Esophagus muscularis mucosa (tissue), 4 donors: ENCODE data around the gene BMPR1A. TPM values are rescaled to one million over a fixed set of nuclear protein-coding genes. Genes with fewer than 3 reads are reported as not detected.
A peak's percentile ranks its signal among the peaks of the same experiment; 100 is the strongest.

ENCODE experiments used
- DNase-seq: peaks from one replicate; pipeline ENCODE4 v3.0.0-alpha.2; 2017; ENCODE audit errors: extremely low spot score
- H3K27ac ChIP-seq, 4 donors: fragments of 200-600 bp; sonication (generic); replicated peaks in 1 of 4; 1 replicate in 3 of 4; 2 replicates in 1 of 4; pipeline ENCODE4 v1.5.1; 2016 to 2019; ENCODE audit warnings: mild to moderate bottlenecking in 1 of 4
- H3K27me3 ChIP-seq, 4 donors: fragments of 200-600 bp; sonication (generic); one replicate each; pipeline versions ENCODE4 v1.5.1 to v1.6.0; 2016 to 2019
- H3K36me3 ChIP-seq, 4 donors: fragments of 200-600 bp; sonication (generic); one replicate each; pipeline ENCODE4 v1.5.1; 2016 to 2019
- H3K4me1 ChIP-seq, 4 donors: fragments of 200-600 bp; sonication (generic); one replicate each; pipeline ENCODE4 v1.5.1; 2016 to 2019
- H3K4me3 ChIP-seq, 4 donors: fragments of 200-600 bp; sonication (generic); 1 replicate in 2 of 4; 2 replicates in 2 of 4; pipeline ENCODE4 v1.5.1; 2016 to 2019; ENCODE audit warnings: mild to moderate bottlenecking in 4 of 4, moderate library complexity in 1 of 4
- H3K9me3 ChIP-seq, 4 donors: fragments of 200-600 bp; sonication (generic); 1 replicate in 3 of 4; 2 replicates in 1 of 4; pipeline ENCODE4 v1.5.1; 2016 to 2019
- CTCF ChIP-seq, 3 experiments: fragments of 200-600 bp in 2 of 3; fragments of 450-650 bp in 1 of 3; sonication (generic) in 2 of 3; IDR thresholded peaks; one replicate each; pipeline ENCODE4 v1.5.1; 2017 to 2019; ENCODE audit warnings: antibody characterized with exemption in 3 of 3, mild to moderate bottlenecking in 2 of 3, moderate library complexity in 1 of 3
- EP300 ChIP-seq: sonication (generic); formaldehyde crosslinking; IDR thresholded peaks from one replicate; pipeline ENCODE4 v1.6.1; 2017; ENCODE audit warnings: antibody characterized with exemption
- POLR2A ChIP-seq: fragments of 450-650 bp; IDR thresholded peaks from one replicate; pipeline ENCODE4 v1.6.1; 2017; ENCODE audit warnings: antibody characterized with exemption, moderate library complexity, mild to moderate bottlenecking, low read depth
- POLR2AphosphoS5 ChIP-seq, 2 donors: sonication (generic); formaldehyde crosslinking; IDR thresholded peaks; one replicate each; pipeline ENCODE4 v1.6.1; 2017; ENCODE audit warnings: antibody characterized with exemption in 2 of 2
- WGBS: methylation state at CpG from one replicate; pipeline ENCODE4 v1.1.5; 2018; 5-methylcytosine and 5-hydroxymethylcytosine counted together
- intact Hi-C: fragments of 100-400 bp; cut with DNase I; formaldehyde crosslinking; loops from one replicate; pipeline ENCODE4 v1.15.1; 2023
- total RNA-seq, 4 donors: library from RNA; depleted of rRNA; stranded (reverse); fragments of >200 nt; gene quantifications; one replicate each; pipeline versions ENCODE4 v1.1.0 to v1.2.1, GENCODE V29; 2016

Gene BMPR1A
- total RNA-seq, 4 donors from 2014 or later, result 66.1 to 110 (median 90.5) TPM

- Histone ChIP-seq H3K4me1 (peaks cover 14 to 33% (median 18%) of the 10 kb centered on the region in 4 donors), H3K27ac (no peak overlapping the region), H3K4me3 (no peak overlapping the region), H3K27me3 (no peaks in the 10 kb centered on the region), H3K36me3 (peaks cover 0 to 62% (median 10%) of the 10 kb centered on the region in 4 donors), H3K9me3 (no peaks in the 10 kb centered on the region)
- intact Hi-C loops, result loop anchor here (5.0 kb wide), 1 partner anchor 212 kb away; no protein-coding TSS in a partner anchor
- DNase-seq, result no peak
- TF ChIP-seq EP300 (no peak), CTCF (IDR thresholded peaks at IDR 0.05) (no peak), POLR2A (no peak), POLR2AphosphoS5 (IDR thresholded peaks at IDR 0.05) (no peak)
- WGBS, result 93% methylated on average over 2 of the region's 2 CpGs
Measured at GRCh38 chr10:86904600-86904999, 148.2 kb downstream of the BMPR1A start.

- Histone ChIP-seq H3K27me3 (no peaks in the 10 kb centered on the region), H3K9me3 (no peaks in the 10 kb centered on the region), H3K27ac (no peak overlapping the region), H3K4me3 (no peak overlapping the region), H3K36me3 (peaks cover 0 to 66% (median 10%) of the 10 kb centered on the region in 4 donors), H3K4me1 (peaks cover 8 to 25% (median 11%) of the 10 kb centered on the region in 4 donors)
- 58% methylated on average over 1 of the region's 1 CpG for WGBS
- TF ChIP-seq POLR2AphosphoS5 (IDR thresholded peaks at IDR 0.05) (no peak), EP300 (no peak), POLR2A (no peak), CTCF (IDR thresholded peaks at IDR 0.05) (no peak)
- intact Hi-C loops, result no loop called here
- DNase-seq, result peak; percentile 19
Measured at GRCh38 chr10:86905429-86905828, 149.0 kb downstream of the BMPR1A start.

- Histone ChIP-seq H3K4me1 (peaks cover 0 to 12% (median 9%) of the 10 kb centered on the region in 4 donors), H3K27ac (no peak overlapping the region), H3K4me3 (no peak overlapping the region), H3K9me3 (no peaks in the 10 kb centered on the region), H3K36me3 (peaks cover 10 to 75% (median 13%) of the 10 kb centered on the region in 4 donors), H3K27me3 (no peaks in the 10 kb centered on the region)
- DNase-seq, result no peak
- intact Hi-C loops, result no loop called here
- TF ChIP-seq CTCF (IDR thresholded peaks at IDR 0.05) (no peak), POLR2AphosphoS5 (IDR thresholded peaks at IDR 0.05) (no peak), POLR2A (no peak), EP300 (no peak)
- WGBS, result 86% methylated on average over 1 of the region's 1 CpG
Measured at GRCh38 chr10:86914734-86915133, 158.3 kb downstream of the BMPR1A start.

GRCh38 chr10:86918022-86918471, 161.6 kb downstream of the BMPR1A start:
- peak overlapping the region; percentile 46 to 68 (median 63) for H3K27ac ChIP-seq
- WGBS, result 58% methylated on average over 5 of the region's 5 CpGs
- H3K36me3 ChIP-seq, result peaks cover 16 to 91% (median 38%) of the 10 kb centered on the region in 4 donors

More at GRCh38 chr10:86918022-86918471, 161.6 kb downstream of the BMPR1A start:
- TF ChIP-seq EP300 (no peak), POLR2AphosphoS5 (IDR thresholded peaks at IDR 0.05) (no peak), POLR2A (no peak), CTCF (IDR thresholded peaks at IDR 0.05) (no peak)
- DNase-seq, result peak; percentile 47
- Histone ChIP-seq H3K27me3 (no peaks in the 10 kb centered on the region), H3K4me1 (peaks cover 0 to 23% (median 13%) of the 10 kb centered on the region in 4 donors), H3K9me3 (no peaks in the 10 kb centered on the region), H3K4me3 (no peak overlapping the region)
- intact Hi-C loops, result no loop called here
